SK-N-SH (cell line): Measurements from ENCODE around the gene ARMH3. TPM values are rescaled to one million over a fixed set of nuclear protein-coding genes. Genes with fewer than 3 reads are reported as not detected.
A peak's percentile ranks its signal among the peaks of the same experiment; 100 is the strongest.

ENCODE experiments used
- CTCF ChIA-PET: fragments of 300-600, 350-600 bp; formaldehyde crosslinking; extraction: SDS; loops from one replicate; lab custom pipeline; 2021; lab: Yijun Ruan, JAX
- POLR2A ChIA-PET: fragments of 350-600 bp; sonication (Branson Sonifier 250); formaldehyde crosslinking; extraction: SDS; loops from one replicate; lab custom pipeline; 2020; ENCODE audit warnings: antibody characterized with exemption, inconsistent platforms; lab: Yijun Ruan, JAX
- DNase-seq: peaks from one replicate; pipeline ENCODE4 v3.0.0; 2012
- H2AFZ ChIP-seq: fragments of 200-600 bp; sonication (generic); 2 replicates; pipeline ENCODE4 v1.8.1; 2016; ENCODE audit warnings: antibody characterized with exemption, mild to moderate bottlenecking, low read depth
- H3F3A ChIP-seq: fragments of 200-600 bp; sonication (generic); replicated peaks from 2 replicates; pipeline ENCODE3; 2016; ENCODE audit warnings: antibody characterized with exemption, mild to moderate bottlenecking; ENCODE audit not compliant: insufficient read depth
- H3K27ac ChIP-seq, 2 experiments: fragments of 200-500 bp in 1 of 2; fragments of 200-600 bp in 1 of 2; sonication (Bioruptor generic) in 1 of 2; sonication (generic), shearing (Covaris generic) in 1 of 2; 2 replicates each; pipeline versions ENCODE4 v1.5.1 to v1.6.1; 2014 to 2016; ENCODE audit warnings: low read depth in 2 of 2, inconsistent platforms in 1 of 2, low read length in 1 of 2, mild to moderate bottlenecking in 1 of 2, mixed read lengths in 1 of 2
- H3K27me3 ChIP-seq: fragments of 200-600 bp; sonication (generic), shearing (Covaris generic); 2 replicates; pipeline ENCODE4 v1.6.1; 2016; ENCODE audit warnings: mixed run types; ENCODE audit not compliant: insufficient read depth
- H3K36me3 ChIP-seq, 2 experiments: fragments of 200-500 bp in 1 of 2; fragments of 200-600 bp in 1 of 2; sonication (Bioruptor generic) in 1 of 2; sonication (generic) in 1 of 2; replicated peaks in 1 of 2; 2 replicates each; pipeline versions ENCODE3 to v1.5.1; 2014 to 2016; ENCODE audit warnings: low read length in 1 of 2, mild to moderate bottlenecking in 1 of 2; ENCODE audit not compliant: insufficient read depth in 2 of 2, control insufficient read depth in 1 of 2
- H3K4me1 ChIP-seq, 2 experiments: fragments of 200-500 bp in 1 of 2; fragments of 200-600 bp in 1 of 2; sonication (Bioruptor generic) in 1 of 2; sonication (generic), shearing (Covaris generic) in 1 of 2; 2 replicates each; pipeline versions ENCODE4 v1.5.1 to v1.6.1; 2014 to 2016; ENCODE audit warnings: low read depth in 1 of 2, low read length in 1 of 2, mixed run types in 1 of 2; ENCODE audit not compliant: insufficient read depth in 2 of 2, control insufficient read depth in 1 of 2
- H3K4me2 ChIP-seq: fragments of 200-600 bp; sonication (generic), shearing (Covaris generic); 2 replicates; pipeline ENCODE4 v1.6.1; 2017; ENCODE audit warnings: mixed run types
- H3K4me3 ChIP-seq, 2 experiments: fragments of 200-500 bp in 1 of 2; fragments of 200-600 bp in 1 of 2; sonication (Bioruptor generic) in 1 of 2; sonication (generic), shearing (Covaris generic) in 1 of 2; 2 replicates each; pipeline versions ENCODE4 v1.5.1 to v1.8.1; 2014 to 2016; ENCODE audit warnings: low read depth in 2 of 2, inconsistent platforms in 1 of 2, low read length in 1 of 2, mild to moderate bottlenecking in 1 of 2, mixed read lengths in 1 of 2, moderate library complexity in 1 of 2
- H3K79me2 ChIP-seq: fragments of 200-600 bp; sonication (generic); 2 replicates; pipeline ENCODE4 v1.8.1; 2017; ENCODE audit warnings: mild to moderate bottlenecking; ENCODE audit not compliant: insufficient read depth
- H3K9ac ChIP-seq: fragments of 200-600 bp; sonication (generic); 2 replicates; pipeline ENCODE4 v1.6.1; 2017; ENCODE audit warnings: mixed run types
- H3K9me2 ChIP-seq: fragments of 200-600 bp; sonication (generic); 2 replicates; pipeline ENCODE4 v1.6.1; 2017; ENCODE audit warnings: mixed run types
- H3K9me3 ChIP-seq: fragments of 200-600 bp; sonication (generic); 2 replicates; pipeline ENCODE4 v1.6.1; 2017; ENCODE audit warnings: mixed run types, mild to moderate bottlenecking, moderate library complexity
- H4K20me1 ChIP-seq: fragments of 200-600 bp; sonication (generic); 2 replicates; pipeline ENCODE4 v1.6.1; 2017; ENCODE audit warnings: mild to moderate bottlenecking, mixed run types; ENCODE audit not compliant: insufficient read depth
- ELF1 ChIP-seq: IDR thresholded peaks from 2 replicates; pipeline ENCODE4 v1.4.0; 2012
- EP300 ChIP-seq, 2 experiments: IDR thresholded peaks; 2 replicates each; pipeline versions ENCODE4 v1.4.0 to v1.6.1; 2012; ENCODE audit warnings: borderline replicate concordance in 1 of 2, low read depth in 1 of 2, low read length in 1 of 2
- EZH2phosphoT487 ChIP-seq: fragments of 200-600 bp; sonication (generic); IDR thresholded peaks from 2 replicates; pipeline ENCODE4 v1.6.1; 2017; ENCODE audit warnings: low read depth, mixed run types, mild to moderate bottlenecking, antibody characterized with exemption, moderate library complexity, borderline replicate concordance
- FOSL2 ChIP-seq: IDR thresholded peaks from 2 replicates; pipeline ENCODE4 v1.4.0; 2012; ENCODE audit warnings: low read depth, mild to moderate bottlenecking, moderate library complexity, borderline replicate concordance
- FOXM1 ChIP-seq: IDR thresholded peaks from 2 replicates; pipeline ENCODE4 v1.4.0; 2012; ENCODE audit warnings: low read depth, mild to moderate bottlenecking
- GATA2 ChIP-seq: sonication (generic); formaldehyde crosslinking; IDR thresholded peaks from 2 replicates; pipeline ENCODE4 v1.5.0; 2020; ENCODE audit warnings: mild to moderate bottlenecking, missing genetic modification reagents
- JUND ChIP-seq: IDR thresholded peaks from 2 replicates; pipeline ENCODE4 v1.4.0; 2012
- MEF2A ChIP-seq: IDR thresholded peaks from 2 replicates; pipeline ENCODE4 v1.4.0; 2012; ENCODE audit warnings: low read depth, borderline replicate concordance
- MXI1 ChIP-seq: IDR thresholded peaks from 2 replicates; pipeline ENCODE4 v1.6.1; 2012; ENCODE audit warnings: mild to moderate bottlenecking, low read depth, low read length, improper control_type of control experiment
- NFIC ChIP-seq: IDR thresholded peaks from 2 replicates; pipeline ENCODE4 v1.4.0; 2012; ENCODE audit warnings: borderline replicate concordance
- RFX5 ChIP-seq: IDR thresholded peaks from 2 replicates; pipeline ENCODE4 v1.6.1; 2012; ENCODE audit warnings: mild to moderate bottlenecking, improper control_type of control experiment, low read length
- RXRA ChIP-seq: IDR thresholded peaks from 2 replicates; pipeline ENCODE4 v1.4.0; 2012; ENCODE audit warnings: low read depth, mild to moderate bottlenecking, borderline replicate concordance
- SIN3A ChIP-seq: IDR thresholded peaks from 2 replicates; pipeline ENCODE4 v1.6.1; 2012; ENCODE audit warnings: low read depth, mild to moderate bottlenecking, low read length, moderate library complexity, borderline replicate concordance
- SMC3 ChIP-seq: IDR thresholded peaks from 2 replicates; pipeline ENCODE4 v1.6.1; 2012; ENCODE audit warnings: low read depth, low read length, improper control_type of control experiment
- TCF12 ChIP-seq: IDR thresholded peaks from 2 replicates; pipeline ENCODE4 v1.4.0; 2012
- YY1 ChIP-seq: IDR thresholded peaks from 2 replicates; pipeline ENCODE4 v1.4.0; 2012; ENCODE audit warnings: low read depth, mild to moderate bottlenecking
- WGBS: methylation state at CpG from one replicate; pipeline ENCODE4 v1.1.6; 2017; ENCODE audit warnings: low lambda C conversion rate; 5-methylcytosine and 5-hydroxymethylcytosine counted together
- polyA plus RNA-seq, 3 experiments: library from polyadenylated mRNA; depleted of rRNA; stranded (reverse); fragments of >200 nt; gene quantifications; 2 replicates each; pipeline ENCODE4 v1.2.3, GENCODE V29; 2012
- TF ChIP-seq, protein P1 (sequence below): IDR thresholded peaks from 2 replicates; pipeline ENCODE4 v1.4.0; 2012; ENCODE audit warnings: low read depth, borderline replicate concordance
- TF ChIP-seq, protein P2 (sequence below): fragments of 150-350 bp; IDR thresholded peaks from 2 replicates; pipeline ENCODE4 v1.6.1; 2017; ENCODE audit warnings: antibody characterized with exemption, low read length, low read depth, borderline replicate concordance
- TF ChIP-seq, protein P3 (sequence below): IDR thresholded peaks from 2 replicates; pipeline ENCODE4 v1.4.0; 2012; ENCODE audit warnings: low read depth, borderline replicate concordance
- TF ChIP-seq, protein P4 (sequence below): fragments of 200-600 bp; sonication (generic); IDR thresholded peaks from 2 replicates; pipeline ENCODE4 v1.6.1; 2017; ENCODE audit warnings: antibody characterized with exemption, mild to moderate bottlenecking, moderate library complexity

ARMH3 gene
- polyA plus RNA-seq, 1 of the 3 experiments (the other 2 are of a cell fraction), result 12.1 TPM

DNA sequence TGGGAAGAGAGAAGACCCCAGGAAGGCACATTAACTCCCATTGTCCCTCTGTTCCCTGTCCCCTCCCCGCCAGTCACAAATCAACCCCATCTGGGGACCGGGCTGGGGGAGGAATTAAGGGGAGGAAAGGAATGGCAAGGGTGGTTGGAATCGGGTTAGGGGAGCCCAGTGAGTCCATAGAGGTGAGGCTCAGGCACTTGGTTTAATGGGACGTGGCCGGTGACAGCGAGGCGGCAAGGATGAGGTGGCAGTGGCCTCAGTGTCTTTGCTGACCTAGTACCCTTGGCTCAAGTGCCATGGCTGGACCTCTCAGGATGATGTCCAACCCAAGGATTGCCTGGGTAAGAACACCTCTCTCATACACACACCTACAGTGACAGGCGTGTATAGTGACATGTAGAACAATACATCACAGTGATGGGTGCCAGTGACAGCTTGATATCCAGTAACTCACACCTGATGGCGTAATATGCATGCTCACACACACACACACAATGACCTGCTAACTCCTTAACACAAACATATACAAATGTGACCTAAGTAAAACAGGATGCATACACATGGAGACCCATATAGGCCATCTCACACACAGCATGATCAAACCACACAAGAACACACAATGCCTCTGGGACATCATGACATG, 224.7 kb downstream of the ARMH3 start:
- no peaks in the 10 kb centered on the region for H3K9me2 ChIP-seq
- peak overlapping the region; percentile 88; the same call in 1 of the 2 replicates for H2AFZ ChIP-seq
- DNase-seq, result no peak
- H3K4me2 ChIP-seq, result peak overlapping the region; percentile 77
- ChIA-PET POLR2A (no interaction called here), CTCF (interaction anchor here (1.5 to 8.5 kb wide), 2 partner anchors 11 to 178 kb away, joined by 5 to 73 read pairs; partner anchors contain the start of gene KCNIP2)
- H3F3A ChIP-seq, result peaks cover 4% of the 10 kb centered on the region
- WGBS, result 79% methylated on average over 9 of the region's 9 CpGs
- H3K9me3 ChIP-seq, result no peaks in the 10 kb centered on the region
- H3K27ac ChIP-seq, result peak overlapping the region; percentile 41 to 87; a peak in 3 of 4 replicates
- H3K79me2 ChIP-seq, result no peaks in the 10 kb centered on the region
- H3K36me3 ChIP-seq, result no peaks in the 10 kb centered on the region
- TF ChIP-seq SIN3A (no peak), RFX5 (no peak), ELF1 (no peak), FOSL2 (no peak)
- TF ChIP-seq, protein P1, sequence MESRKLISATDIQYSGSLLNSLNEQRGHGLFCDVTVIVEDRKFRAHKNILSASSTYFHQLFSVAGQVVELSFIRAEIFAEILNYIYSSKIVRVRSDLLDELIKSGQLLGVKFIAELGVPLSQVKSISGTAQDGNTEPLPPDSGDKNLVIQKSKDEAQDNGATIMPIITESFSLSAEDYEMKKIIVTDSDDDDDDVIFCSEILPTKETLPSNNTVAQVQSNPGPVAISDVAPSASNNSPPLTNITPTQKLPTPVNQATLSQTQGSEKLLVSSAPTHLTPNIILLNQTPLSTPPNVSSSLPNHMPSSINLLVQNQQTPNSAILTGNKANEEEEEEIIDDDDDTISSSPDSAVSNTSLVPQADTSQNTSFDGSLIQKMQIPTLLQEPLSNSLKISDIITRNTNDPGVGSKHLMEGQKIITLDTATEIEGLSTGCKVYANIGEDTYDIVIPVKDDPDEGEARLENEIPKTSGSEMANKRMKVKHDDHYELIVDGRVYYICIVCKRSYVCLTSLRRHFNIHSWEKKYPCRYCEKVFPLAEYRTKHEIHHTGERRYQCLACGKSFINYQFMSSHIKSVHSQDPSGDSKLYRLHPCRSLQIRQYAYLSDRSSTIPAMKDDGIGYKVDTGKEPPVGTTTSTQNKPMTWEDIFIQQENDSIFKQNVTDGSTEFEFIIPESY, result no peak
- no peaks in the 10 kb centered on the region for H4K20me1 ChIP-seq
- no peaks in the 10 kb centered on the region for H3K27me3 ChIP-seq
- H3K4me1 ChIP-seq, result peaks cover 14 to 35% of the 10 kb centered on the region in 2 experiments; a peak in 3 of 4 replicates
- H3K4me3 ChIP-seq, result peak overlapping the region; percentile 45 to 49
- H3K9ac ChIP-seq, result peak overlapping the region; percentile 46

DNA sequence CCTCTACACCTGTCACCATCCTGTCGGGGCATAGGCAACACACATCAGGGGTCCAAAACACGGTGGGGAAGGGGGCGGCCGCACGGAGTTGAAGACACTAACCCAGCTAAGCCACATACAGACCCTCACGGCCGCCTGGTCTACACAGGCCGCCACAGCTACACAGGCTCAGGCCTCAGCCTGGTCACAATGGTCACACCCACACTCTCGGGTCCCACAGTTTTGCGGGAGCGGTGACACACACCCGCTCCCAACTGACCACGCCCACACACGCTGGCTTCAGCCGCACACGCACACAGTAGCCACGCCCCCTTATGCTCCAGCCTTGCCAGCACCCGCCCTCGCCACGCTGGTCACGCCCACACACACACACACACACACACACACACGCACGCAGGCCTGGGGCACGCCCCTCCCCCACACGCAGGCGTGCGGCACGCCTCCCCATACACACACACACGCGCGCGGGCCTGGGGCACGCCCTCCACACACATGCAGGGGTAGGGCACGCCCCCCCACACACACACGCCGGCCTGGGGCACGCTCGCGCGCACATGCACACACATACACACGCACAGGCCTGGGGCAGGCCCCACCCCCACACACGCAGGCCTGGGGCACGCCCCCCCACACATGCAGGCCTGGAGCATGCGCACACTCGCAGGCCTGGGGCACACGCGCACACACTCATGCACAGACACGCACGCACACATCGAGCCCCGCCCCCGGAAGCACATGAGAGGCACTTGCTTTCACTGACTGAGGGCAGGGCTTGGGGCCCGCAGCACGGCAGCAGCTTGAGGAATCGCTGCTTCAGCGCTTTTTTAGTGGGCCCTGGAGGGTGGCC, 225.4 kb downstream of the ARMH3 start:
- ChIA-PET POLR2A (no interaction called here), CTCF (interaction anchor here (0.8 to 8.5 kb wide), 5 partner anchors 12 to 179 kb away, joined by 3 to 73 read pairs (median 4); partner anchors contain the start of genes KCNIP2, NPM3 and OGA)
- peak overlapping the region; percentile 41 to 87; a peak in 3 of 4 replicates for H3K27ac ChIP-seq
- DNase-seq, result peak; percentile 96
- peak overlapping the region; percentile 46 for H3K9ac ChIP-seq
- 20% methylated on average over 25 of the region's 56 CpGs for WGBS
- H3F3A ChIP-seq, result no peaks in the 10 kb centered on the region
- peak overlapping the region; percentile 45 to 49 for H3K4me3 ChIP-seq
- H3K36me3 ChIP-seq, result no peaks in the 10 kb centered on the region
- H3K27me3 ChIP-seq, result no peaks in the 10 kb centered on the region
- no peaks in the 10 kb centered on the region for H3K9me3 ChIP-seq
- H2AFZ ChIP-seq, result peak overlapping the region; percentile 88; the same call in 1 of the 2 replicates
- H3K4me2 ChIP-seq, result peak overlapping the region; percentile 77
- no peaks in the 10 kb centered on the region for H4K20me1 ChIP-seq
- no peaks in the 10 kb centered on the region for H3K79me2 ChIP-seq
- H3K9me2 ChIP-seq, result no peaks in the 10 kb centered on the region
- H3K4me1 ChIP-seq, result peaks cover 14 to 35% of the 10 kb centered on the region in 2 experiments; a peak in 3 of 4 replicates
- TF ChIP-seq YY1 (no peak), TCF12 (no peak; the same call in 1 of the 2 replicates), MEF2A (no peak), JUND (no peak), RXRA (no peak), SIN3A (peak; percentile 76; the same call in 1 of the 2 replicates), SMC3 (no peak), EZH2phosphoT487 (no peak), NFIC (no peak), GATA2 (CRISPR knock-in tag) (no peak), EP300 (IDR thresholded peaks at IDR 0.05; ENCODE audit: borderline replicate concordance in 1 of 2, low read depth in 1 of 2, low read length in 1 of 2) (no peak), ELF1 (no peak), FOXM1 (no peak), MXI1 (peak; percentile 96)
- TF ChIP-seq, protein P2, sequence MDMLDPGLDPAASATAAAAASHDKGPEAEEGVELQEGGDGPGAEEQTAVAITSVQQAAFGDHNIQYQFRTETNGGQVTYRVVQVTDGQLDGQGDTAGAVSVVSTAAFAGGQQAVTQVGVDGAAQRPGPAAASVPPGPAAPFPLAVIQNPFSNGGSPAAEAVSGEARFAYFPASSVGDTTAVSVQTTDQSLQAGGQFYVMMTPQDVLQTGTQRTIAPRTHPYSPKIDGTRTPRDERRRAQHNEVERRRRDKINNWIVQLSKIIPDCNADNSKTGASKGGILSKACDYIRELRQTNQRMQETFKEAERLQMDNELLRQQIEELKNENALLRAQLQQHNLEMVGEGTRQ, result no peak
- TF ChIP-seq, protein P3, sequence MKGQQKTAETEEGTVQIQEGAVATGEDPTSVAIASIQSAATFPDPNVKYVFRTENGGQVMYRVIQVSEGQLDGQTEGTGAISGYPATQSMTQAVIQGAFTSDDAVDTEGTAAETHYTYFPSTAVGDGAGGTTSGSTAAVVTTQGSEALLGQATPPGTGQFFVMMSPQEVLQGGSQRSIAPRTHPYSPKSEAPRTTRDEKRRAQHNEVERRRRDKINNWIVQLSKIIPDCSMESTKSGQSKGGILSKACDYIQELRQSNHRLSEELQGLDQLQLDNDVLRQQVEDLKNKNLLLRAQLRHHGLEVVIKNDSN, result no peak
- TF ChIP-seq, protein P4, sequence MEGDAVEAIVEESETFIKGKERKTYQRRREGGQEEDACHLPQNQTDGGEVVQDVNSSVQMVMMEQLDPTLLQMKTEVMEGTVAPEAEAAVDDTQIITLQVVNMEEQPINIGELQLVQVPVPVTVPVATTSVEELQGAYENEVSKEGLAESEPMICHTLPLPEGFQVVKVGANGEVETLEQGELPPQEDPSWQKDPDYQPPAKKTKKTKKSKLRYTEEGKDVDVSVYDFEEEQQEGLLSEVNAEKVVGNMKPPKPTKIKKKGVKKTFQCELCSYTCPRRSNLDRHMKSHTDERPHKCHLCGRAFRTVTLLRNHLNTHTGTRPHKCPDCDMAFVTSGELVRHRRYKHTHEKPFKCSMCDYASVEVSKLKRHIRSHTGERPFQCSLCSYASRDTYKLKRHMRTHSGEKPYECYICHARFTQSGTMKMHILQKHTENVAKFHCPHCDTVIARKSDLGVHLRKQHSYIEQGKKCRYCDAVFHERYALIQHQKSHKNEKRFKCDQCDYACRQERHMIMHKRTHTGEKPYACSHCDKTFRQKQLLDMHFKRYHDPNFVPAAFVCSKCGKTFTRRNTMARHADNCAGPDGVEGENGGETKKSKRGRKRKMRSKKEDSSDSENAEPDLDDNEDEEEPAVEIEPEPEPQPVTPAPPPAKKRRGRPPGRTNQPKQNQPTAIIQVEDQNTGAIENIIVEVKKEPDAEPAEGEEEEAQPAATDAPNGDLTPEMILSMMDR, result no peak
